Epithelial cell of proximal tubule (primary cell): Measurements from ENCODE around the gene ARL13A. TPM values are rescaled to one million over a fixed set of nuclear protein-coding genes. Genes with fewer than 3 reads are reported as not detected.
"Not testable (repeated sequence)": the region's sequence is repeated elsewhere in the genome, so short reads cannot be mapped to it uniquely, and the experiment has no call there.

ENCODE experiments used
- DNase-seq: peaks from one replicate; pipeline ENCODE4 v3.0.0-alpha.2; 2011; ENCODE audit warnings: low read depth
- H3K4me3 ChIP-seq: 2 replicates; pipeline ENCODE4 v1.5.1; 2011; ENCODE audit warnings: low read depth, mild to moderate bottlenecking, low read length
- CTCF ChIP-seq: conservative IDR thresholded peaks from 2 replicates; pipeline ENCODE4 v1.5.1; 2012; ENCODE audit warnings: low read depth, mild to moderate bottlenecking, low read length
- total RNA-seq: library from RNA; depleted of rRNA; stranded (reverse); fragments of >200 nt; gene quantifications from 2 replicates; pipeline ENCODE4 v1.2.3, GENCODE V29; 2015

The ARL13A gene
- total RNA-seq, 1 donor from 2014 or later = not detected

DNA sequence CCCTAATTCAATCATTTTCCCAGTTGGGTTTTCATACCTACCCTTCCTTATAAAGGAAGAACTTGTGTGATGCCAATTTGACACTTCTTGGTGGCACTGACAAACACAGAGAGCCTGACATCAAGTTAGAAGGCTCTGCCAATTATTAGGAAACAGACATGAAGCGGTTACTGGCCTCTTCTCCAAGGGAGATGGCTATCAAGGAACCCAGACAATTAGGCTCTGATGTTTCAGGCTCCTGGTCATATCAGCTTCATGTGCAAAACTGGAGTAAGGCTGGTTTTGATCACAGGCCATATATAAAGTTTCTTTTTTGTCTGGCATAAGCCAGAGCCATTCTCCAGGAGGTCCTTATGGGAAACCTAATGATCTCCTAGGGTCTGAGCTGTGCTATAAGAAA is 428 bp downstream of the ARL13A start:
- H3K4me3 ChIP-seq = no peak overlapping the region
- no peak for DNase-seq
- TF ChIP-seq CTCF = no peak

DNA sequence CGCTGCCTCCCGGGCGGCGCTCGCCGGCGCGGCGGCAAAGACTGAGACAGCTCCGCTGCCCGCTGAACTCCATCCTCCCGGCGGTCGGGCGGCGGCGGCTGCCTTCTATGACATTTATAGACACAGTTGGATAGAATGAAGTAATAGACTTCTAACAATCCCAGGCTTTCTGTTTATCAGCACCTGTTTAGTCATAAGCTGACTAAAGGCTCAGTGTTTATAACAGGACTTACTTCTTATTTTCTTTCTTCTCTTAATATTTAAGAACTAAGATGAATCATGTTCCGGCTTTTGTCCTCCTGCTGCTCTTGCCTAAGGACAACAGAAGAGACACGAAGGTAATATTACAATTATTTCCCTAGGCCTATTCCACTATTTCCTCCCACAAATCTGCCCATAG is 3.9 kb downstream of the ARL13A start:
- no peak for TF ChIP-seq CTCF
- no peak overlapping the region for H3K4me3 ChIP-seq
- DNase-seq = no peak

- TF ChIP-seq CTCF = no peak
- H3K4me3 ChIP-seq = no peak overlapping the region
- DNase-seq = no peak
Observed at GRCh38 chrX:100975212-100975611, 5.7 kb downstream of the ARL13A start.

GRCh38 chrX:100976211-100976610 is 6.7 kb downstream of the ARL13A start:
- no peak for TF ChIP-seq CTCF
- no peak overlapping the region for H3K4me3 ChIP-seq
- DNase-seq = no peak

DNA sequence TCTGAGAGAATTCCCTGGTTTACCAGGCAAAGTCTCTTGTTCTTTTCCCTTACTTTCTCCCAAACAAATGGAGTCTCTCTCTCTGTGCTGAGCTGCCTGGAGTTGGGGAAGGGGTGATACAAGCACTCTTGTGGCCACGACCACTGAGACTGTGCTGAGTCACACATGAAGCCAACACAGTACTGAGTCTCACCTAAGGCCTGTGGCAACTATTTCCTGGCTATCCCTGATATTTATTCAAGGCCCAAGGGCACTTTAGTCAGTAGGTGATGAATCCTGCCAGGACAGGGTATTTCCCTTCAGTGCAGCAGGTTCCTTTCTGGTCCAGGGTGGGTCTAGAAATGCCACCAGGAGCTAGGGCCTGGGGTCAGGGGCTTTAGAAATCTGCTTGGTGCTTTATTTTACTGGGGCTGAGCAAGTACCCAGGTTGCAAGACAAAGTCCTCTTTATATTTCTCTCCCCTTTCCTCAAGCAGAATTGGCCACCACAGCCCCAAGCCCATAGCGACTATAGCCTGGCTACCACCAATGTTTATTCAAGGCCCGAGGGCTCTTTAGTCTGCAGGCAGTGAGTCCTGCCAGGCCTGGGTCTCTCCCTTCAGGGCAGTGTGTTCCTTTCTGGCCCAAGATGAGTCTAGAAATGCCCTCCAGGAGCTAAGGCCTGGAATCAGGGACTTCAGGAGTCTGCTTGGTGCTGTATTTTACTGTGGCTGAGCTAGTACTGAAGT is 10.5 kb downstream of the ARL13A start:
- no peak for DNase-seq
- no peak overlapping the region for H3K4me3 ChIP-seq
- TF ChIP-seq CTCF = no peak

DNA sequence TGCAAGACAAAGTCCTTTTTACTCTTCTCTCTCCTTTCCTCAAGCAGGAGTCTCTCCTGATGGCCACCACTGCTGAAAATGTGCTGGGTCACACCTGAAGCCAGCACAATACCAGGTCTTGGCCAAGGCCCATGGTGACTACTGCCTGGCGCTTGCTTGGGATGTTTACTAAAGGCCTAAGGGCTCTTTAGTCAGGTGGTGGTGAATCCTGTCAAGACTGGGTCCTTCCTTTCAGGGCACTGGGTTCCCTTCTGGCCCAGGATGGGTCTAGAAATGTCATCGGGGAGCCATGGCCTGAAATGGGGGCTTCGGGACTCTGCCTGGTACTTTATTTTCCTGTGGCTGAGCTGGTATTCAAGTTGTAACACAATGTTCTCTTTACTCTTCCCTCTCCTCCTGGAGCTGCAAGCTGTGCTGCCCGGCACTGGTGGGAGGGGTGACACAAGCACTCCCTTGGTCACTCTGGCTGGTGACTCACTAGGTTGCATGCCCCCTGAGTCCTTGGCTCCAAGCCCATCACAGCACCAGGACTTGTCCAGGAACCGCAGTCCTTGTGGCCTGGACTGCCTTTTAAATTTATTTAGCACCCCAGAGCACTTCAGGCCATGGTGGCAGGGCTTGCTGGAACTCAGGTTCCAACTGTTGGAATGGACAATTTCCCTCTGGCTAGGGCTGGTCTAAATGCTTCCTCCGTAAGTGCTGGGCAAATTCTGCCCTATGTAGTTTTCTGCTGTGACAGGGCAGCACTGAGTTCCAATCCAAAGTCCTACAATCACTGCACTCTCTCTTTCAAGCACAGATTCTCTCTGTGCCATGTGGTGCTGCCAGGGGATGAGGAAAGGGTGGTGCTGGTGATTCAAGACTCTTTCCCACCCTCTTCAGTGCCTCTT is 11.3 kb downstream of the ARL13A start:
- no peak for TF ChIP-seq CTCF
- DNase-seq = no peak
- no peak overlapping the region for H3K4me3 ChIP-seq

- not testable (repeated sequence) for DNase-seq, H3K4me3 ChIP-seq
Observed at GRCh38 chrX:100981498-100981845, 12.0 kb downstream of the ARL13A start.
